ENCODE measurements around the gene GSC2. TPM values are rescaled to one million over a fixed set of nuclear protein-coding genes. Genes with fewer than 3 reads are reported as not detected.
"Not testable (repeated sequence)": the region's sequence is repeated elsewhere in the genome, so short reads cannot be mapped to it uniquely, and the experiment has no call there.

Gene GSC2
- total RNA-seq, 1 donor from 2014 or later, result not detected

DNA sequence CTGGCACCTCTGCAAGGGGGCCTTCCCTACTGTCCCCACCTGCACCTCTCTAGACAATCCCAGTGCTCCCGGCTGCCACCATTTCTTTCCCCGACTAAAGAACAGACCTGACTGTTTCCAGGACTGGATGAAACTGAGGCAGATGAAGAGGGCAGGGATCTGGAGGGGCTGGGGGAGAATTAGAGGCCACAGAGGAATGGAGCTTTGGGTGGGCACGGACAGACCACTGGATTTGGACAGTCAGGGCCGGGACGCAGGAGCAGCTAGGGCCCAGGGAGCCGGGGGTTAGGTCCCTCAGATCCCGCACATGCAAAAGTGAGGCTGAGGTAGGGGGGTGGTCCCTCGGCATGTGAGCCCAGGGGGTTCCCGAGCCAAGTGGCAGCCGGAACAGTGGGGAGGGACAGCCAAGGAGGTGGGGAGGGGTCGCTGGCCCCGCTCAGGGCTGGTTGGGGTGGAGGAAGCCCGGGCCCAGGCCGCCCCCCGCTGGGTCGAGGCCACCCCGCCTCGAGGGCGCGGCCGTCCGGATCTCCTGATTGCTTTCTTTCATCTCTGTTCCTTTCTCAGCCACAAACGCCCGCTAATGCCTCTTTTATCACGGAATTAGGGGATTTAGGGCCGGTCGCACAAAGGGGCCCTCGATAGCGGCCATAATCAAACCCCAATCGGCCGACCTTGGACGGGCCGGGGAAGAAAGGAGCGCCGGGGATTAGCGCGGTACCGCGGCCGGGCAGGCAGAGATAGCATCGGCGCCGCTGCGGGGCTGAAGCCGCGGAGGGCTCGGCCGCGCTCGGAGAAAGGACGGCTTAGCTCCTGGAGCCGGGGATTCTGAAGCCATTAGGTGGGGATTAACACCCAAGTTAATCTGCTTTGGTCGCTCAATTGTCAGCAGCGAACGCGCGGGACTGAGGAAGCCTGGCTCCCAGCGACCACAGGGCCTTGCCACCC, 19.2 kb upstream of the GSC2 start:
- no peak for DNase-seq (ENCODE audit: low spot score, unreplicated experiment)
- Mint-ChIP-seq H3K36me3 (ENCODE audit: insufficient read depth) (no peaks in the 10 kb centered on the region), H3K27ac (no peak overlapping the region), H3K9me3 (ENCODE audit: low read depth) (no peaks in the 10 kb centered on the region), H3K4me3 (ENCODE audit: low read depth) (peak overlapping the region; percentile 50), H3K4me1 (ENCODE audit: low read depth) (peaks cover 30% of the 10 kb centered on the region), H3K27me3 (peaks cover 48% of the 10 kb centered on the region)
- TF ChIP-seq, protein P1, sequence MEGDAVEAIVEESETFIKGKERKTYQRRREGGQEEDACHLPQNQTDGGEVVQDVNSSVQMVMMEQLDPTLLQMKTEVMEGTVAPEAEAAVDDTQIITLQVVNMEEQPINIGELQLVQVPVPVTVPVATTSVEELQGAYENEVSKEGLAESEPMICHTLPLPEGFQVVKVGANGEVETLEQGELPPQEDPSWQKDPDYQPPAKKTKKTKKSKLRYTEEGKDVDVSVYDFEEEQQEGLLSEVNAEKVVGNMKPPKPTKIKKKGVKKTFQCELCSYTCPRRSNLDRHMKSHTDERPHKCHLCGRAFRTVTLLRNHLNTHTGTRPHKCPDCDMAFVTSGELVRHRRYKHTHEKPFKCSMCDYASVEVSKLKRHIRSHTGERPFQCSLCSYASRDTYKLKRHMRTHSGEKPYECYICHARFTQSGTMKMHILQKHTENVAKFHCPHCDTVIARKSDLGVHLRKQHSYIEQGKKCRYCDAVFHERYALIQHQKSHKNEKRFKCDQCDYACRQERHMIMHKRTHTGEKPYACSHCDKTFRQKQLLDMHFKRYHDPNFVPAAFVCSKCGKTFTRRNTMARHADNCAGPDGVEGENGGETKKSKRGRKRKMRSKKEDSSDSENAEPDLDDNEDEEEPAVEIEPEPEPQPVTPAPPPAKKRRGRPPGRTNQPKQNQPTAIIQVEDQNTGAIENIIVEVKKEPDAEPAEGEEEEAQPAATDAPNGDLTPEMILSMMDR (IDR thresholded peaks at IDR 0.05; ENCODE audit: unreplicated experiment), result no peak

DNA sequence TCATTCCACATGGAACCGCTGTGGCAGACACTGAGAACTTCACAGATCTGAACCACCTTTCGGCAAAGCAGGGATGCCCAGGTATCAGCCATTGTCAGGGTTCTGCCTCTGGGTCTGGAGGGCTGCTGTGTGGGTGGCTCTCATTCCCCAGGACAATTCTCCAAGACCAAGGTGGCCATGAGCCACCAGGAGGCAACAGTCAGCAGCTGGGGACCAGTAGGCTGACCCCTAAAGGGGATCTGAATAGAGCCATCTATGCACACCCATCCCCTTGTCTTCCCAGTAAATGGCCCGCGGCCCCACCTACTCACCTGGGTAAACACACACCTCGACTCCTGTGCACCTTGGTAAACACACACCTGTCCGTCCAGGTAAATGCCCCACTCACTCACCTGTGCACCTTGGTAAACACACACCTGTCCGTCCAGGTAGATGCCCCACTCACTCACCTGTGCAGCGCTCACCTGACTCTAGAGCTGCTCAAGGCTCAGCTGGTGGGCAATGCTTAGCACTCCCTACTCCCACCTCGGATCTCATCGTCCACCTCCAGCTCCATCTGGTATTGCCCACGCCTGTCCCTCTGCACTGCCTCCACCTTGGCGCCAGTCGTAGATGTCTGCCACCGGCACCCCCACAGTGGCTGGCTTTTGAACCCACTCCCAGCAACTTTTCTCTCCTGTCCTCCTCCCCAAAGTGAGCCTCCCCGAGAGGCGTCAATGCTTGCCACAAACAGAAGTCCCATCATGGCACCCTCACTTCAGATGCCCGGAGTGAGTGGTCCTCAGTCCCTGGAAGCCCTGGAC, 18.2 kb upstream of the GSC2 start:
- Mint-ChIP-seq H3K27me3 (peaks cover 48% of the 10 kb centered on the region), H3K4me3 (ENCODE audit: low read depth) (peak overlapping the region; percentile 29), H3K36me3 (ENCODE audit: insufficient read depth) (no peaks in the 10 kb centered on the region), H3K9me3 (ENCODE audit: low read depth) (no peaks in the 10 kb centered on the region), H3K27ac (no peak overlapping the region), H3K4me1 (ENCODE audit: low read depth) (peaks cover 27% of the 10 kb centered on the region)
- no peak for DNase-seq (ENCODE audit: low spot score, unreplicated experiment)
- TF ChIP-seq, protein P1 (IDR thresholded peaks at IDR 0.05; ENCODE audit: unreplicated experiment), result peak; percentile 32

DNA sequence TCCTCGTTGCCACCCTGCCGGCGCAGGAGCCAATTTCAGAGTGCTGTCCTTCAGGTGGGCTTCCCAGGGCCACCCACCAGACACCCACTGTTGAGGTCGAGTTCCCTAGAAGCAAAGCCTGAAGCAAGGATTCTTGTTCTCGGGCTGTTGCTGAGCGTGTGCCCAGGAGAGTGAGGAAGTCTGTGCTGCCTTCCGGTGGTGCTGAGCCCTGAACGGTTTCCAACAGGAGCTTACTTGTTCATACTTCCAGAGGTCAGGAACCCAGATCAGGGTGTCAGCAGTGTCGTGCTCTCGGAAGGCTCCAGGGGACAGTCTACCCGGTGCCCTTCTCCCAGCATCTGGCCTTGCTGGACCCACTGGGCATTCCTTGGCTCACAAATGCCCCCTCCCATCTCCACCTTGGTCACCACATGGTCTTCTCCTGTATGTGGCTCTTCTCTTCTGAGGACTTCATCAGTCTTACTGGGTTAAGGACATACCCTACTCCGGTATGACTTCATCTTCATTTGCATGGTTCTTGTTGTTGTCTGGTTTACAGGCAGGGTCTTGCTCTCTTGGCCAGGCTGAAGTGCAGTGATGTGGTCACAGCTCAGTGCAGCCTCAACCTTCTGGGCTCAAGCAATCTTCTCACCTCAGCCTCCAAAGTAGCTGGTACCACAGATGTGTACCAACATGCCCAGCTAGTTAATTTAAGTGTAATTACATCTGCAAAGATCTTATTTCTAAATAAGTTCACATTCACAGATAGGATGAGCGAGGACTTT, 17.2 kb upstream of the GSC2 start:
- TF ChIP-seq, protein P1 (IDR thresholded peaks at IDR 0.05; ENCODE audit: unreplicated experiment), result no peak
- Mint-ChIP-seq H3K27me3 (peaks cover 52% of the 10 kb centered on the region), H3K36me3 (ENCODE audit: insufficient read depth) (no peaks in the 10 kb centered on the region), H3K4me1 (ENCODE audit: low read depth) (peaks cover 20% of the 10 kb centered on the region), H3K9me3 (ENCODE audit: low read depth) (no peaks in the 10 kb centered on the region), H3K4me3 (ENCODE audit: low read depth) (no peak overlapping the region), H3K27ac (no peak overlapping the region)
- DNase-seq (ENCODE audit: low spot score, unreplicated experiment), result no peak

DNA sequence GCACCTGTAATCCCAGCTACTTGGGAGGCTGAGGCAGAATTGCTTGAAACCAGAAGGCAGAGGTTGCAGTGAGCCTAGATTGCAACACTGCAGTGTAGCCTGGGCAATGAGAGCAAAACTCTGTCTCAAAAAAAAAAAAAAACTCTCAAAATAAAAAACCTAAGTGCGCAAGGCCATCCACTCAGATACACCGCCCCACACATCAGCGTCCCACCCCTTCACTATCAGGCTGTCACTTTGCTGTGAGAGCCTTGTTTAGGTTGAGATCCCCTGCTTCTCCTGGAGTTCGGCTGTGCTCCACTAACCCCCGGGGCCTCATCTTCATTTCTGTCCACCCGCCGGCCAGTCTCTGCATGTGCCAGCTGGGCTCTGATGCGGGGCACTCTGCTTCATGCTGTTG, 16.3 kb upstream of the GSC2 start:
- Mint-ChIP-seq H3K27me3 (peaks cover 57% of the 10 kb centered on the region), H3K4me3 (ENCODE audit: low read depth) (no peak overlapping the region), H3K27ac (no peak overlapping the region), H3K4me1 (ENCODE audit: low read depth) (peaks cover 16% of the 10 kb centered on the region), H3K9me3 (ENCODE audit: low read depth) (no peaks in the 10 kb centered on the region), H3K36me3 (ENCODE audit: insufficient read depth) (no peaks in the 10 kb centered on the region)
- DNase-seq (ENCODE audit: low spot score, unreplicated experiment), result no peak
- TF ChIP-seq, protein P1 (IDR thresholded peaks at IDR 0.05; ENCODE audit: unreplicated experiment), result no peak

DNA sequence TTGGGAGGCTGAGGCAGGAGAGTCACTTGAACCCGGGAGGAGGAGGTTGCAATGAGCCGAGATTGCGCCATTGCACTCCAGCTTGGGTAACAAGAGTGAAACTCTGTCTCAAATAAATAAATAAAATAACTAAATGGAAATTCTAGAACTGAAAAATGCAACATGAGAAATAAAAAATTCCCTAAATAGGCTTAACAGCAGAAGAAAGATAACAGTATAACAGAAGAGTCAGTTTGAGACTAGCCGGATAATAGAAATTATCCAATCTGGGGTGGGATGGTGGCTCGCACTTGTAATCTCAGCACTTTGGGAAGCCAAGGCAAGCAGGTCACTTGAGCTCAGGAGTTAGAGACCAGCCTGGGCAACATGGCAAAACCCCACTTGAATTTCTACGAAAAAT, 14.3 kb upstream of the GSC2 start:
- Mint-ChIP-seq H3K9me3 (ENCODE audit: low read depth) (no peaks in the 10 kb centered on the region), H3K4me1 (ENCODE audit: low read depth) (peaks cover 11% of the 10 kb centered on the region), H3K27ac (no peak overlapping the region), H3K27me3 (peaks cover 57% of the 10 kb centered on the region), H3K36me3 (ENCODE audit: insufficient read depth) (no peaks in the 10 kb centered on the region), H3K4me3 (ENCODE audit: low read depth) (no peak overlapping the region)
- DNase-seq (ENCODE audit: low spot score, unreplicated experiment), result no peak
- TF ChIP-seq, protein P1 (IDR thresholded peaks at IDR 0.05; ENCODE audit: unreplicated experiment), result no peak

DNA sequence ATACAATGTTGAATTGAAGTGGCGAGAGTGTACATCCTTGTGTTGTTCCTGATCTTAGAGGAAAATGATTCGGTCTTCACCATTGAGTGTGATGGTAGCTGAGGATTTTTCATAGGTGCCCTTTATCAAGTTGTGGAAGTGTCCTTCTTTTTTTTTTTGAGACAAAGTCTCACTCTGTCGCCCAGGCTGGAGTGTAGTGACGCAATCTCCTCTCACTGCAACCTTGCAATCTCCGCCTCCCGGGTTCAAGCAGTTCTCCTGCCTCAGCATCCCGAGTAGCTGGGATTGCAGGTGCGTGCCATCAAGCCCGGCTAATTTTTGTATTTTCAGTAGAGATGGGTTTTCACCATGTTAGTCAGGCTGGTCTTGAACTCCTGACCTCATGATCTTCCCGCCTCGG, 8.6 kb upstream of the GSC2 start:
- not testable (repeated sequence) for H3K4me3 Mint-ChIP-seq (ENCODE audit: low read depth); H3K27ac Mint-ChIP-seq; H3K9me3 Mint-ChIP-seq (ENCODE audit: low read depth); H3K4me1 Mint-ChIP-seq (ENCODE audit: low read depth); DNase-seq (ENCODE audit: low spot score, unreplicated experiment); H3K36me3 Mint-ChIP-seq (ENCODE audit: insufficient read depth)
- H3K27me3 Mint-ChIP-seq, result peaks cover 50% of the 10 kb centered on the region

DNA sequence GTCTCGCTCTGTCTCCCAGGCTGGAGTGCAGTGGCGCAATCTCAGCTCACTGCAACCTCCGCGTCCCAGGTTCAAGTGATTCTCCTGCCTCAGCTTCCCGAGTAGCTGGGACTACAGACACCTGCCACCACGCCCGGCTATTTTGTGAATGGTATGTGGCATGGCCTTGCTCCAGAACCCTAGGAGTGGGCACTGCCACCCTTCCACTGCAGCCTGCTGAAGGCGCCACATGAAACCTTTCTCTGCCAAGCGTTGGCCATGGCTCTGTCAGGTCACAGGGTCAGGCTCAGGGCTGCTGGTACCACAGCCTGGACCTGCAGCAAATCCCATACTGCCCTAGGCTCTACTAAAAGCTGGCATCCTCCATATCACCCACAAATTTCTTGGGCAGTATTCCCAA, 6.0 kb upstream of the GSC2 start:
- H3K4me3 Mint-ChIP-seq (ENCODE audit: low read depth); DNase-seq (ENCODE audit: low spot score, unreplicated experiment); H3K9me3 Mint-ChIP-seq (ENCODE audit: low read depth); H3K4me1 Mint-ChIP-seq (ENCODE audit: low read depth); H3K27ac Mint-ChIP-seq; H3K36me3 Mint-ChIP-seq (ENCODE audit: insufficient read depth): not testable (repeated sequence)
- peaks cover 61% of the 10 kb centered on the region for H3K27me3 Mint-ChIP-seq

All from progenitor cell of endocrine pancreas (in vitro differentiated cells).